GM18951 (cell line): ENCODE measurements around the gene POMGNT1.

ENCODE experiments used
- POLR2A ChIP-seq: IDR thresholded peaks from 4 replicates; pipeline ENCODE4 v1.6.1; 2011; ENCODE audit warnings: mild to moderate bottlenecking; ENCODE audit not compliant: insufficient read length, insufficient read depth; ENCODE audit errors: extremely low read depth
- in situ Hi-C: fragments of 300-500 bp; cut with MboI; formaldehyde crosslinking; loops from one replicate; pipeline ENCODE4 v1.12.0; 2022; ENCODE audit warnings: low sequenced_read_pairs, mixed read lengths, inconsistent platforms; ENCODE audit not compliant: unreplicated experiment

POMGNT1 gene

GRCh38 chr1:46196609-46197008, 1.6 kb downstream of the POMGNT1 start:
- in situ Hi-C loops: no loop called here
- TF ChIP-seq POLR2A: no peak

GRCh38 chr1:46194641-46195193, 3.5 kb downstream of the POMGNT1 start:
- no peak for TF ChIP-seq POLR2A
- in situ Hi-C loops: no loop called here

DNA sequence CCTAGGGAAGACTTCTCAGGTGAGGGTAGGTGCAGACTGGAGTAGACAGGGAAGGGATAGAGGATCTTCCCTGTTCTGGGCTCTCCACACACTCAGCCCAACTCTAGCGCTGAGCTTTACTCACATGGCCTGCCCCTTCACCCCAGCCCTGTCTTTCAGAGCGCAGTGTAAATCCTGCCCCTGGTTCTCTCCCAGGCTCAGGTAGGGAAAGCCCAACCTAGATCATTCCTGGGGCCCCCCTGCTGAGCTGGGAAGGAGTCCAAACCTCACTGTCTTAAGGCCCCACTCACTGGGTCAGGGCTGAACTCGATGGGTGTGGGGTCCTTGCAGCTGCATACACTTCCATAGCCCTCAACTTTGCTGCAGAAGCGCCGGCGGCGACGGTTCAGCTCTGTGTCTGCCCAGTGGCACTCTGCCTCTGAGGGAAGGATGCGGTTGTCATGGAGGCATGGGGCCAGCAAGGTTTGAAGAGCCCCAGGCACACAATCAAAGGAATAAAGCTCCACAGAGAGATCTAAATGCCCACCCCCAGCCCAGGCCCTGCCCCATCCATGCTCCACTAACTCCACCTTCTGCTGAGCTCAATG, 4.2 kb downstream of the POMGNT1 start:
- in situ Hi-C loops: no loop called here

GRCh38 chr1:46193285-46193684, 4.9 kb downstream of the POMGNT1 start:
- no peak for TF ChIP-seq POLR2A
- in situ Hi-C loops: no loop called here

More for the DNA sequence above, 4.2 kb downstream of the POMGNT1 start:
- TF ChIP-seq POLR2A: no peak

DNA sequence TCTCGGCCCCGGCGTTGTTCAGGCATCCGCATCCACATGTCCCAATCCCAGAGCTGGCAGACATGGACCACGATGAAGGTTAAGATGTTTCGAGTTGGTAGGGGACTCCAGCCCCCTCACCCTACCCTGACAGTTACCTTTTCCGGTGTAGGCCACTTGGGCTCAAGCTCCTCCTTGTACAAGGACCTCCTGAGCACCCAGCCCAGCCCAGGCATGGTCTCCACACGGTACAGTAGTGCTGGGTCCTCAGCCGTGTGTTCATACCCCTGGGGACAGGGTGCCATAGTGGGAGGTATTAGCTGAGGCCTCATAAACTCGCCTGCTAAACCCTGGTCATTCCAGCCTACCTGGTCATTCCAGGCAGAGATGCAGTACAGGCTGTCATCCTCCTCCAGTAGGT, 6.1 kb downstream of the POMGNT1 start:
- in situ Hi-C loops: no loop called here
- no peak for TF ChIP-seq POLR2A

DNA sequence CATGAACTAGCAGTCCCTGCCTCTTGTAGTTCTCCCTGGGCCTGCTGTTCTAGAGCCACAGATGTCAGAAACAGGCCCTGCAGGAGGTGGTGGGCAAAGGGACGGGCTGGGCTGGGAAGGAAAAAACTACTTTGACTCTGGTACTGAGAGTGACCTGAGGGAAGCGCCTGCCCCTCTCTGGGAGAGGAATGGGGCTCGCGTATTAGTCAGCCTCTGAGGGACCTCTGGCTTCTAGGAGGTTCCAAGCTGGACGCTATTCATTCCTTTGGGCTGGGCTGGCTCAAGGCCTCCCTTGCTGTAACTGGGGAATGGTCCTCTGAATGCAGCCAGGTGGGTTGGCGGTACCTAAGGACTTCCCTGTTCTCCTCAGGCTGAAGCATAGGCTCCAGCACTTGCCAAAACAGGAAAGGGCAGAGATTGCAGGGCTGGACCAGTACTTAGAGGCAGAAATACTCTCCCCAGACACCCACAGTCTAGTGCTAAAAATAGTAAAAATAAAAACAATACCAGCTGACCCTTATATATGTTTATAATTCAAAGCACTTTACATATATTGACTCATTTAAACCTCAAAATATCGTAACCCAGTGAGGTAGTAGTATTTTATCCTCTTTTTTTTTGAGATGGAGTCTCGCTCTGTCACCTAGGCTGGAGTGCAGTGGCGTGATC, 7.1 kb downstream of the POMGNT1 start:
- no peak for TF ChIP-seq POLR2A
- in situ Hi-C loops: no loop called here

- TF ChIP-seq POLR2A: no peak
- in situ Hi-C loops: no loop called here
Measured at GRCh38 chr1:46190539-46190938, 7.7 kb downstream of the POMGNT1 start.

- in situ Hi-C loops: no loop called here
- TF ChIP-seq POLR2A: no peak
Measured at GRCh38 chr1:46188295-46189030, 9.8 kb downstream of the POMGNT1 start.

DNA sequence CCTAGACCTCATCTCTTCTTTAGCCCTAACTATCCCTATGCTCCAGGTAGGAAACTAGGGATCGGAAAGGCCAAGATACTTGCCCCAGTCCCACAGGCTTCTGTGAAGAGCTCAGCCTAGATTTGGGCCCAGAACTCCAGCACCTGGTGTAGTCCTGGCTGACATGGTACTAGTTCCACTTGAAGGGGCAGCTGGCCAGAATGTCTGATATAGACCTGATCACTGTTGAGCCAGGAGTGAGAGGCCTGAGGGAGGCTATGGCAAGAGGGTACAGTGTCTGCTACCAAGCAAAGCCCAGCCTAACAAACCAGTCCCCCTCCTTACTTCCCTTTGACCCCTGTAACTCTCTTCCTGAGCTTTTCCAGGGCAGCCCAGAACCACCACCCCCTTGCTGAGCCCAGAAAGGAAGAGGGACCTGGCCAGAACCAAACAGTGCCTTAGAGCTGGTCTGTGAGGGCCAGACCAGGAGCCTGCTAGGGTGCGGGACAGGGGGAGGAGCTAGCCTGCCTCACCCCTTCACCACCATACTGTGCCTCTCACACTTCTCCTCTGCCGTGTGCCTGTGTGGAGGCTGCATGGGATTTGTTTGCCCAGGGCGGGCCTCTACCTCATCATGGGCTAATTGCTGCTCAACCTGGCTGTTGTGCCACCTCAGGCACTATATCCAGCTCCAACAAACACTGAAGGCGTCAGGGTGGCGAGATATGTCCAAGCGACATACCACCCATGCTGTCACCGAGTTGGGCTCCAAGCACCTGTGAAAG, 10.9 kb downstream of the POMGNT1 start:
- no peak for TF ChIP-seq POLR2A
- in situ Hi-C loops: no loop called here

DNA sequence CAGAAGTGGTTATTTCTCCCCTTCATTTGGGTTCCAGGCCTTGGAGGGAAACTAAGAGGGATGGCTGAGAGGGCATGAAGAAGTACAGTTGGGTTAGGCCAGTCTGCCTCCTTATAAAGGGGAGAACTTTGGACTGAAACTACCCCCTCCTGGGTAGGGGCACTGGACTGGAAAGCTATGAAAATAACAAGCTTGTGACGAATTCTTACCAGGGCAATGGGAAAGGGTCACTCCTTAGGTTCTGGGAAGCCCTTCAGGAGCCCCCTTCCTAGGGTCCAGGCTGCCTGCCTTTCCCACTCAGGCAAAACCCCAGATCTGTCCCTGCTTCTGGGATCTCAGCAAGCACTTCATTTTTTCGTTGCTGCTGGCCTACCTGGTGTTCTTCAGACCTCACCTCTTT, 12.2 kb downstream of the POMGNT1 start:
- TF ChIP-seq POLR2A: no peak

GRCh38 chr1:46184920-46185658, 13.1 kb downstream of the POMGNT1 start:
- in situ Hi-C loops: loop anchor here (5.0 kb wide), 1 partner anchor 153 kb away; no protein-coding TSS in a partner anchor
- no peak for TF ChIP-seq POLR2A

More for the DNA sequence above, 12.2 kb downstream of the POMGNT1 start:
- in situ Hi-C loops: no loop called here

GRCh38 chr1:46183926-46184557, 14.2 kb downstream of the POMGNT1 start:
- in situ Hi-C loops: loop anchor here (5.0 kb wide), 1 partner anchor 152 kb away; no protein-coding TSS in a partner anchor
- no peak for TF ChIP-seq POLR2A
